ENCODE data around the gene DNAJC25.
A peak's percentile ranks its signal among the peaks of the same experiment; 100 is the strongest.
"Not testable (repeated sequence)": the region's sequence is repeated elsewhere in the genome, so short reads cannot be mapped to it uniquely, and the experiment has no call there.

Gene DNAJC25

GRCh38 chr9:111617349-111617748, 13.8 kb upstream of the DNAJC25 start:
- H4K12ac ChIP-seq (ENCODE audit: low read depth, low read length); H3K27ac ChIP-seq (ENCODE audit: low read depth, low read length); H3K23ac ChIP-seq (ENCODE audit: low read length); H4K91ac ChIP-seq (ENCODE audit: low read depth, low read length); H2BK5ac ChIP-seq (ENCODE audit: low read depth, low read length, poor library complexity); H3K27me3 ChIP-seq (ENCODE audit: insufficient read depth, low read length); H3K9me3 ChIP-seq (ENCODE audit: insufficient read depth, low read depth, low read length); H3K4me3 ChIP-seq (ENCODE audit: low read depth, low read length); H2BK12ac ChIP-seq (ENCODE audit: low read length); H3K9ac ChIP-seq (ENCODE audit: low read length); H2AK5ac ChIP-seq (ENCODE audit: low read length); H3K14ac ChIP-seq (ENCODE audit: low read length); H3K4ac ChIP-seq (ENCODE audit: low read depth, low read length); DNase-seq; H3K4me2 ChIP-seq (ENCODE audit: low read length); H3K4me1 ChIP-seq (ENCODE audit: control insufficient read depth in 1 of 2, insufficient read depth in 2 of 2, low read length in 2 of 2); H2AFZ ChIP-seq (ENCODE audit: insufficient read depth, low read length, poor library complexity); H3K36me3 ChIP-seq (ENCODE audit: control insufficient read depth in 1 of 2, insufficient read depth in 2 of 2, low read length in 2 of 2); H3K79me1 ChIP-seq (ENCODE audit: low read length); H3K18ac ChIP-seq (ENCODE audit: low read length); H2BK120ac ChIP-seq (ENCODE audit: insufficient read depth, low read length, poor library complexity); H3K79me2 ChIP-seq (ENCODE audit: control insufficient read depth, insufficient read depth, low read length, poor library complexity); H4K8ac ChIP-seq (ENCODE audit: low read depth, low read length): not testable (repeated sequence)
- WGBS (ENCODE audit: extremely low coverage, insufficient coverage, insufficient read length): no CpG with 5 or more reads among the region's 29 CpGs

GRCh38 chr9:111621895-111622480, 9.1 kb upstream of the DNAJC25 start:
- Histone ChIP-seq H3K4me1 (ENCODE audit: control insufficient read depth in 1 of 2, insufficient read depth in 2 of 2, low read length in 2 of 2) (no peaks in the 10 kb centered on the region), H3K4me3 (ENCODE audit: low read depth, low read length) (no peak overlapping the region), H3K4ac (ENCODE audit: low read depth, low read length) (no peak overlapping the region), H3K23ac (ENCODE audit: low read length) (no peak overlapping the region), H3K79me2 (ENCODE audit: control insufficient read depth, insufficient read depth, low read length, poor library complexity) (no peaks in the 10 kb centered on the region), H3K18ac (ENCODE audit: low read length) (no peak overlapping the region), H4K12ac (ENCODE audit: low read depth, low read length) (no peak overlapping the region), H2BK120ac (ENCODE audit: insufficient read depth, low read length, poor library complexity) (no peak overlapping the region), H3K4me2 (ENCODE audit: low read length) (no peak overlapping the region), H4K91ac (ENCODE audit: low read depth, low read length) (no peak overlapping the region), H2BK5ac (ENCODE audit: low read depth, low read length, poor library complexity) (no peak overlapping the region), H3K79me1 (ENCODE audit: low read length) (no peaks in the 10 kb centered on the region), H4K8ac (ENCODE audit: low read depth, low read length) (no peak overlapping the region), H3K9me3 (ENCODE audit: insufficient read depth, low read depth, low read length) (no peaks in the 10 kb centered on the region), H3K27ac (ENCODE audit: low read depth, low read length) (no peak overlapping the region), H2AK5ac (ENCODE audit: low read length) (no peak overlapping the region), H3K9ac (ENCODE audit: low read length) (no peak overlapping the region), H2BK12ac (ENCODE audit: low read length) (no peak overlapping the region), H3K14ac (ENCODE audit: low read length) (no peak overlapping the region), H2AFZ (ENCODE audit: insufficient read depth, low read length, poor library complexity) (no peak overlapping the region), H3K27me3 (ENCODE audit: insufficient read depth, low read length) (no peaks in the 10 kb centered on the region), H3K36me3 (ENCODE audit: control insufficient read depth in 1 of 2, insufficient read depth in 2 of 2, low read length in 2 of 2) (no peaks in the 10 kb centered on the region)
- no CpG with 5 or more reads among the region's 2 CpGs for WGBS (ENCODE audit: extremely low coverage, insufficient coverage, insufficient read length)
- DNase-seq: peak; percentile 14 to 59

GRCh38 chr9:111622626-111623025, 8.5 kb upstream of the DNAJC25 start:
- Histone ChIP-seq H3K79me1 (ENCODE audit: low read length) (no peaks in the 10 kb centered on the region), H4K91ac (ENCODE audit: low read depth, low read length) (no peak overlapping the region), H3K36me3 (ENCODE audit: control insufficient read depth in 1 of 2, insufficient read depth in 2 of 2, low read length in 2 of 2) (no peaks in the 10 kb centered on the region), H2AFZ (ENCODE audit: insufficient read depth, low read length, poor library complexity) (peak overlapping the region; percentile 17), H3K27ac (ENCODE audit: low read depth, low read length) (no peak overlapping the region), H2AK5ac (ENCODE audit: low read length) (no peak overlapping the region), H4K8ac (ENCODE audit: low read depth, low read length) (no peak overlapping the region), H2BK120ac (ENCODE audit: insufficient read depth, low read length, poor library complexity) (no peak overlapping the region), H3K4me2 (ENCODE audit: low read length) (no peak overlapping the region), H2BK5ac (ENCODE audit: low read depth, low read length, poor library complexity) (no peak overlapping the region), H3K9ac (ENCODE audit: low read length) (no peak overlapping the region), H3K23ac (ENCODE audit: low read length) (no peak overlapping the region), H3K4me3 (ENCODE audit: low read depth, low read length) (no peak overlapping the region), H3K27me3 (ENCODE audit: insufficient read depth, low read length) (no peaks in the 10 kb centered on the region), H3K14ac (ENCODE audit: low read length) (no peak overlapping the region), H4K12ac (ENCODE audit: low read depth, low read length) (no peak overlapping the region), H3K18ac (ENCODE audit: low read length) (no peak overlapping the region), H3K4ac (ENCODE audit: low read depth, low read length) (no peak overlapping the region), H2BK12ac (ENCODE audit: low read length) (no peak overlapping the region), H3K9me3 (ENCODE audit: insufficient read depth, low read depth, low read length) (no peaks in the 10 kb centered on the region), H3K4me1 (ENCODE audit: control insufficient read depth in 1 of 2, insufficient read depth in 2 of 2, low read length in 2 of 2) (no peaks in the 10 kb centered on the region), H3K79me2 (ENCODE audit: control insufficient read depth, insufficient read depth, low read length, poor library complexity) (no peaks in the 10 kb centered on the region)
- DNase-seq: peak; percentile 80 to 92
- WGBS (ENCODE audit: extremely low coverage, insufficient coverage, insufficient read length): no CpG with 5 or more reads among the region's 3 CpGs

GRCh38 chr9:111627260-111627963, 3.7 kb upstream of the DNAJC25 start:
- no peak overlapping the region for H3K27ac ChIP-seq (ENCODE audit: low read depth, low read length)
- H3K4me2 ChIP-seq (ENCODE audit: low read length): no peak overlapping the region
- no peak overlapping the region for H2BK5ac ChIP-seq (ENCODE audit: low read depth, low read length, poor library complexity)
- no peaks in the 10 kb centered on the region for H3K9me3 ChIP-seq (ENCODE audit: insufficient read depth, low read depth, low read length)
- no peaks in the 10 kb centered on the region for H3K36me3 ChIP-seq (ENCODE audit: control insufficient read depth in 1 of 2, insufficient read depth in 2 of 2, low read length in 2 of 2)
- H3K27me3 ChIP-seq (ENCODE audit: insufficient read depth, low read length): no peaks in the 10 kb centered on the region
- H4K8ac ChIP-seq (ENCODE audit: low read depth, low read length): no peak overlapping the region
- no peak overlapping the region for H2BK12ac ChIP-seq (ENCODE audit: low read length)
- H3K4me3 ChIP-seq (ENCODE audit: low read depth, low read length): no peak overlapping the region
- H3K79me2 ChIP-seq (ENCODE audit: control insufficient read depth, insufficient read depth, low read length, poor library complexity): peaks cover 7% of the 10 kb centered on the region
- H3K18ac ChIP-seq (ENCODE audit: low read length): no peak overlapping the region
- no peak overlapping the region for H3K9ac ChIP-seq (ENCODE audit: low read length)
- no peak overlapping the region for H3K4ac ChIP-seq (ENCODE audit: low read depth, low read length)
- no peak overlapping the region for H3K23ac ChIP-seq (ENCODE audit: low read length)
- WGBS (ENCODE audit: extremely low coverage, insufficient coverage, insufficient read length): no CpG with 5 or more reads among the region's 7 CpGs
- H2AK5ac ChIP-seq (ENCODE audit: low read length): no peak overlapping the region
- H4K12ac ChIP-seq (ENCODE audit: low read depth, low read length): no peak overlapping the region
- no peak overlapping the region for H2AFZ ChIP-seq (ENCODE audit: insufficient read depth, low read length, poor library complexity)
- H3K4me1 ChIP-seq (ENCODE audit: control insufficient read depth in 1 of 2, insufficient read depth in 2 of 2, low read length in 2 of 2): peaks cover 0 to 3% of the 10 kb centered on the region in 2 experiments
- no peak overlapping the region for H4K91ac ChIP-seq (ENCODE audit: low read depth, low read length)
- H3K14ac ChIP-seq (ENCODE audit: low read length): no peak overlapping the region
- no peak for DNase-seq
- H2BK120ac ChIP-seq (ENCODE audit: insufficient read depth, low read length, poor library complexity): no peak overlapping the region
- peaks cover 8% of the 10 kb centered on the region for H3K79me1 ChIP-seq (ENCODE audit: low read length)

Data from trophoblast cell (in vitro differentiated cells and primary cell).